GM12872 (cell line): ENCODE data around the gene MRC2.

Experiments used
- TF ChIP-seq, protein P1 (sequence below): IDR thresholded peaks from 3 replicates; pipeline ENCODE4 v1.5.1; 2011; ENCODE audit warnings: low read depth, mild to moderate bottlenecking, low read length, moderate library complexity; ENCODE audit not compliant: insufficient read depth

Gene MRC2

DNA sequence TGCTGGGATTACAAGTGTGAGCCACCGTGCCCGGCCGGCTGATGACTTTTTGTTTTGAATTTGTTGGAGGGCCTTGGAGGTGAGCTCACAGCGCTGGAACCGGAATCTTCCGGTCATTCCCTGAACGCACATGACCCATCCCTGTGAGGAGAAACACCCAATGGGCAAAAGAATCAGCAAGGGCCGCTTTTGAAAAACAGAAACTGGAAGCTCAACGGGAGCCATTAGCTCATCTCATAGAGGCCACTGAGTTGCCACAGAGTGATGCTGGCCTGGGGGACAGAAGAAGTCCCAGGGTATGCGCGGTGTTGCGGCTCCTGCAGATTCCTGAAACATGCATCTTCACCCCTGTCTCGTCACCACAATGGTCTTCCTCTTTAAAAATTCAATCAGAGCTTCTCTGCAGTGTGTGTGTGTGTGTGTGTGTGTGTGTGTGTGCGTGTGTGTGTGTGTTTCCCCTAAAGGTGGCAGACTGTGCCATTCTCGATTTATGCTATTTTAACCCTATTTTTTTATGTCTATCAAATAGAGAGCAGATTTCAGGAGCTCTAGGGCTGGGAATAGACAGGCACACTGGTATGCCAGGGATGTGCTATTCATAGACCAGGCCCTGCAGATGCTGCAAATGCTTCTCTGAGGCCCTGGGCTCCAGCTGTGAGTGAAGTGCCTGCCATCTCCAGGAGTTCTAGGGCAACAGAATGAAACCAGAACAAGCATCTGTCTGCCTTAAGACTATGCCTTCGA, 112.3 kb downstream of the MRC2 start:
- TF ChIP-seq, protein P1, sequence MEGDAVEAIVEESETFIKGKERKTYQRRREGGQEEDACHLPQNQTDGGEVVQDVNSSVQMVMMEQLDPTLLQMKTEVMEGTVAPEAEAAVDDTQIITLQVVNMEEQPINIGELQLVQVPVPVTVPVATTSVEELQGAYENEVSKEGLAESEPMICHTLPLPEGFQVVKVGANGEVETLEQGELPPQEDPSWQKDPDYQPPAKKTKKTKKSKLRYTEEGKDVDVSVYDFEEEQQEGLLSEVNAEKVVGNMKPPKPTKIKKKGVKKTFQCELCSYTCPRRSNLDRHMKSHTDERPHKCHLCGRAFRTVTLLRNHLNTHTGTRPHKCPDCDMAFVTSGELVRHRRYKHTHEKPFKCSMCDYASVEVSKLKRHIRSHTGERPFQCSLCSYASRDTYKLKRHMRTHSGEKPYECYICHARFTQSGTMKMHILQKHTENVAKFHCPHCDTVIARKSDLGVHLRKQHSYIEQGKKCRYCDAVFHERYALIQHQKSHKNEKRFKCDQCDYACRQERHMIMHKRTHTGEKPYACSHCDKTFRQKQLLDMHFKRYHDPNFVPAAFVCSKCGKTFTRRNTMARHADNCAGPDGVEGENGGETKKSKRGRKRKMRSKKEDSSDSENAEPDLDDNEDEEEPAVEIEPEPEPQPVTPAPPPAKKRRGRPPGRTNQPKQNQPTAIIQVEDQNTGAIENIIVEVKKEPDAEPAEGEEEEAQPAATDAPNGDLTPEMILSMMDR = no peak

DNA sequence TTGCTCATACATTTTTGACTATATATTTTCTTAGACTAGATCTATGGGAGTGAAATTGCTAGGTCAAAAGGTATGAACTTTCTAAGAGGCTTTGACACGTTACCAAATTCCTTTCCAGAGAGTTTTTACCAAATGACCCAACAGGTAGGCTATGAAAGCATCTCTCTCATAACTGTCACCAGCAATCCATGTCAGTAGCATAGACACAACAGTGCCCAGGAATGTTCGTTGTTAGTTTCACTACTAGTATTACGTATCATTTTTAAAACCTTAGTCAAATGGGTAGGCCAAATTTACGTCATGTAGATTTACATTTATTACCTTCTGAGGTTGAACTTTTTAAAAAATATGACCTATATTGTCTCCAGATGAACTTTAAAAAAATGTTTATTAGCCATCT, 113.8 kb downstream of the MRC2 start:
- TF ChIP-seq, protein P1 = no peak
